OCI-LY3 (cell line): ENCODE data around the gene PGAM2.

Experiments used
- H2AFZ ChIP-seq: fragments of 200-600, 300-600 bp; shearing (Covaris generic); 2 replicates; pipeline ENCODE4 v1.6.0; 2014; ENCODE audit warnings: antibody characterized with exemption, low read depth, low read length
- H3K27ac ChIP-seq: fragments of 200-600, 300-600 bp; sonication (generic); 2 replicates; pipeline ENCODE4 v1.5.1; 2014; ENCODE audit warnings: mild to moderate bottlenecking, low read length, moderate library complexity, mixed read lengths
- H3K27me3 ChIP-seq: fragments of 200-600, 300-600 bp; sonication (generic); 2 replicates; pipeline ENCODE4 v1.6.1; 2014; ENCODE audit warnings: low read depth, low read length, mixed read lengths
- H3K36me3 ChIP-seq: fragments of 200-600, 300-600 bp; sonication (generic); replicated peaks from 2 replicates; pipeline ENCODE3; 2014; ENCODE audit warnings: low read depth, low read length, mixed read lengths
- H3K4me1 ChIP-seq: fragments of 300-600, 200-600 bp; sonication (generic); 2 replicates; pipeline ENCODE4 v1.6.1; 2014; ENCODE audit warnings: low read length, mixed read lengths
- H3K4me2 ChIP-seq: fragments of 200-600, 300-600 bp; sonication (generic); 2 replicates; pipeline ENCODE4 v1.6.1; 2014; ENCODE audit warnings: low read length, mixed read lengths
- H3K4me3 ChIP-seq: fragments of 300-600, 200-600 bp; sonication (generic); 2 replicates; pipeline ENCODE4 v1.5.1; 2014; ENCODE audit warnings: antibody characterized with exemption, mild to moderate bottlenecking, low read length, moderate library complexity
- H3K79me2 ChIP-seq: fragments of 300-600, 200-600 bp; shearing (Covaris generic); 2 replicates; pipeline ENCODE4 v1.6.1; 2014; ENCODE audit warnings: mild to moderate bottlenecking, low read length, mixed read lengths
- H3K9ac ChIP-seq: fragments of 300-600, 200-600 bp; shearing (Covaris generic); 2 replicates; pipeline ENCODE4 v1.6.0; 2014; ENCODE audit warnings: mild to moderate bottlenecking, low read length, moderate library complexity
- H3K9me3 ChIP-seq: fragments of 200-600, 300-600 bp; shearing (Covaris generic); 2 replicates; pipeline ENCODE4 v1.6.1; 2014; ENCODE audit warnings: low read length, mixed read lengths; ENCODE audit not compliant: insufficient read depth
- H4K20me1 ChIP-seq: fragments of 200-600, 300-600 bp; sonication (generic); 2 replicates; pipeline ENCODE4 v1.6.1; 2016; ENCODE audit warnings: low read length, mixed read lengths; ENCODE audit not compliant: insufficient read depth
- CTCF ChIP-seq: fragments of 200-600, 300-600 bp; sonication (generic); IDR thresholded peaks from 2 replicates; pipeline ENCODE4 v1.5.1; 2014; ENCODE audit warnings: antibody characterized with exemption, low read length, low read depth
- EZH2phosphoT487 ChIP-seq: fragments of 200-600 bp; shearing (Covaris generic); IDR thresholded peaks from 2 replicates; pipeline ENCODE4 v1.6.1; 2018; ENCODE audit warnings: antibody characterized with exemption, mixed run types, low read depth

Gene PGAM2

GRCh38 chr7:44064791-44065430, 456 bp downstream of the PGAM2 start:
- peaks cover 28% of the 10 kb centered on the region for H3K36me3 ChIP-seq
- no peak overlapping the region for H3K9ac ChIP-seq
- TF ChIP-seq CTCF: no peak
- no peak for TF ChIP-seq EZH2phosphoT487
- H3K4me2 ChIP-seq: no peak overlapping the region
- H3K27me3 ChIP-seq: peaks cover 12% of the 10 kb centered on the region
- peaks cover 3% of the 10 kb centered on the region; the same call in 1 of the 2 replicates for H4K20me1 ChIP-seq
- no peak overlapping the region for H2AFZ ChIP-seq
- no peak overlapping the region for H3K4me3 ChIP-seq
- H3K27ac ChIP-seq: no peak overlapping the region
- H3K9me3 ChIP-seq: no peaks in the 10 kb centered on the region
- no peaks in the 10 kb centered on the region for H3K79me2 ChIP-seq
- no peaks in the 10 kb centered on the region; the same call in 1 of the 2 replicates for H3K4me1 ChIP-seq

- no peaks in the 10 kb centered on the region for H3K9me3 ChIP-seq
- peaks cover 12% of the 10 kb centered on the region for H3K27me3 ChIP-seq
- H4K20me1 ChIP-seq: peaks cover 3% of the 10 kb centered on the region; the same call in 1 of the 2 replicates
- no peak overlapping the region for H3K9ac ChIP-seq
- H3K36me3 ChIP-seq: peaks cover 36% of the 10 kb centered on the region
- H3K79me2 ChIP-seq: no peaks in the 10 kb centered on the region
- H3K27ac ChIP-seq: no peak overlapping the region
- no peak overlapping the region for H3K4me2 ChIP-seq
- no peak overlapping the region for H3K4me3 ChIP-seq
- H2AFZ ChIP-seq: no peak overlapping the region
- no peak for TF ChIP-seq CTCF
- no peak for TF ChIP-seq EZH2phosphoT487
- no peaks in the 10 kb centered on the region; the same call in 1 of the 2 replicates for H3K4me1 ChIP-seq
Observed at GRCh38 chr7:44063894-44064651, 1.3 kb downstream of the PGAM2 start.

- no peak for TF ChIP-seq CTCF
- no peak for TF ChIP-seq EZH2phosphoT487
Observed at GRCh38 chr7:44063547-44063893, 1.8 kb downstream of the PGAM2 start.

DNA sequence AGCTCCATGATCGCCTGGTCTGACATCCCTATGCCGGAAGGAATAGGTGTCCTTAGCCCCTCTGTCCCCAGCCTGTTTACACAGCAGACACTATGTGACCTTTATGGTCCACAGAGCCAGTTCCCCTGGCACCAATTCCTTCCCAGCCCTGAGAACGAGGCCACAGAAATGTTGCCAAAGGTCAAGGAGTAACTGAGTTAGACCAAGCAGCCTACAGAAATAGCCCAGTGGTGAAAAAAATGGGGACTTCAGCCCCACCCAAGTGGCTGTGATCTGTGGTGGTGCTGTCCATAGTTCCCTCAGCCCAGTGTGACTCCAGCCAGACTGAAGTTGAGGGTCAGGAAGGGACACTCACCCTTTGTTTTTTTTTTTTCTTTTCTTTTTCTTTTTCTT, 2.5 kb downstream of the PGAM2 start:
- peaks cover 45% of the 10 kb centered on the region for H3K36me3 ChIP-seq
- H4K20me1 ChIP-seq: peaks cover 3% of the 10 kb centered on the region; the same call in 1 of the 2 replicates
- no peak overlapping the region for H3K9ac ChIP-seq
- peaks cover 11% of the 10 kb centered on the region for H3K4me1 ChIP-seq
- TF ChIP-seq EZH2phosphoT487: no peak
- no peak for TF ChIP-seq CTCF
- no peak overlapping the region for H3K4me2 ChIP-seq
- H2AFZ ChIP-seq: no peak overlapping the region
- no peaks in the 10 kb centered on the region for H3K9me3 ChIP-seq
- no peak overlapping the region for H3K27ac ChIP-seq
- H3K27me3 ChIP-seq: peaks cover 12% of the 10 kb centered on the region
- H3K79me2 ChIP-seq: no peaks in the 10 kb centered on the region
- H3K4me3 ChIP-seq: no peak overlapping the region

More at GRCh38 chr7:44063547-44063893, 1.8 kb downstream of the PGAM2 start:
- Histone ChIP-seq H3K4me2 (no peak overlapping the region), H4K20me1 (peaks cover 3% of the 10 kb centered on the region; the same call in 1 of the 2 replicates), H3K27me3 (peaks cover 12% of the 10 kb centered on the region), H3K4me3 (no peak overlapping the region), H2AFZ (no peak overlapping the region), H3K36me3 (peaks cover 41% of the 10 kb centered on the region), H3K4me1 (peaks cover 4% of the 10 kb centered on the region), H3K27ac (no peak overlapping the region), H3K9ac (no peak overlapping the region), H3K9me3 (no peaks in the 10 kb centered on the region), H3K79me2 (no peaks in the 10 kb centered on the region)
